Fibroblast of lung (primary cell): Measurements from ENCODE around the gene TUBD1. TPM values are rescaled to one million over a fixed set of nuclear protein-coding genes. Genes with fewer than 3 reads are reported as not detected.
"Not testable (repeated sequence)": the region's sequence is repeated elsewhere in the genome, so short reads cannot be mapped to it uniquely, and the experiment has no call there.

Experiments
- DNase-seq, 2 donors: peaks; one replicate each; pipeline versions ENCODE4 v3.0.0 to v3.0.0-alpha.2; 2010; ENCODE audit warnings: low read depth in 2 of 2
- H2AFZ ChIP-seq: 2 replicates; pipeline ENCODE4 v1.5.1; 2012; ENCODE audit warnings: low read length, control low read depth, inconsistent platforms
- H3K27ac ChIP-seq: 2 replicates; pipeline ENCODE4 v1.5.1; 2011; ENCODE audit warnings: low read length, control low read depth; ENCODE audit not compliant: insufficient read depth
- H3K27me3 ChIP-seq: 2 replicates; pipeline ENCODE4 v1.5.1; 2011; ENCODE audit warnings: mild to moderate bottlenecking, low read length; ENCODE audit not compliant: control insufficient read depth, insufficient read depth
- H3K36me3 ChIP-seq: 2 replicates; pipeline ENCODE4 v1.5.1; 2011; ENCODE audit warnings: low read length; ENCODE audit not compliant: control insufficient read depth, insufficient read depth
- H3K4me1 ChIP-seq: 2 replicates; pipeline ENCODE4 v1.5.1; 2011; ENCODE audit warnings: low read length; ENCODE audit not compliant: control insufficient read depth, insufficient read depth; ENCODE audit errors: extremely low read depth
- H3K4me2 ChIP-seq: 2 replicates; pipeline ENCODE4 v1.5.1; 2011; ENCODE audit warnings: low read length, control low read depth; ENCODE audit not compliant: insufficient read depth; ENCODE audit errors: extremely low read depth
- H3K4me3 ChIP-seq, 4 experiments: fragments of 200-600 bp in 1 of 4; sonication (generic) in 1 of 4; replicated peaks in 1 of 4; 2 replicates each; pipeline ENCODE4 v1.5.1; 2011 to 2016; ENCODE audit warnings: low read length in 4 of 4, low read depth in 3 of 4, mild to moderate bottlenecking in 3 of 4, control low read depth in 2 of 4, inconsistent platforms in 1 of 4, mixed read lengths in 1 of 4; ENCODE audit not compliant: insufficient read depth in 1 of 4; ENCODE audit errors: control extremely low read depth in 1 of 4
- H3K79me2 ChIP-seq: 2 replicates; pipeline ENCODE4 v1.5.1; 2012; ENCODE audit warnings: mild to moderate bottlenecking, low read length, inconsistent platforms; ENCODE audit not compliant: control insufficient read depth, insufficient read depth
- H3K9ac ChIP-seq: 2 replicates; pipeline ENCODE4 v1.5.1; 2011; ENCODE audit warnings: mild to moderate bottlenecking, low read length, control low read depth; ENCODE audit not compliant: insufficient read depth
- H3K9me3 ChIP-seq: 2 replicates; pipeline ENCODE4 v1.5.1; 2012; ENCODE audit warnings: low read depth, low read length; ENCODE audit not compliant: control insufficient read depth, insufficient read depth
- H4K20me1 ChIP-seq: 2 replicates; pipeline ENCODE4 v1.5.1; 2011; ENCODE audit warnings: low read length; ENCODE audit not compliant: control insufficient read depth, insufficient read depth; ENCODE audit errors: extremely low read depth
- EZH2 ChIP-seq: IDR thresholded peaks from 2 replicates; pipeline ENCODE4 v1.5.1; 2012; ENCODE audit warnings: low read length, control low read depth, mild to moderate bottlenecking; ENCODE audit errors: missing control alignments
- polyA plus RNA-seq, 2 donors: library from polyadenylated mRNA; depleted of rRNA in 1 of 2; stranded (reverse) in 1 of 2; unstranded in 1 of 2; fragments of >200 nt; gene quantifications; 2 replicates each; pipeline ENCODE4 v1.2.1, GENCODE V29; 2011 to 2012; ENCODE audit warnings: missing spikeins in 1 of 2
- total RNA-seq: library from RNA; depleted of rRNA; stranded (reverse); fragments of >200 nt; gene quantifications from 2 replicates; pipeline ENCODE4 v1.2.1, GENCODE V29; 2014
- TF ChIP-seq, protein P1 (sequence below), 2 donors: IDR thresholded peaks in 1 of 2; conservative IDR thresholded peaks in 1 of 2; 1 replicate in 1 of 2; 2 replicates in 1 of 2; pipeline ENCODE4 v1.5.1; 2011 to 2012; ENCODE audit warnings: low read length in 2 of 2, control low read depth in 1 of 2, inconsistent platforms in 1 of 2, low read depth in 1 of 2, mild to moderate bottlenecking in 1 of 2

The TUBD1 gene
- total and polyA plus RNA-seq, 2 donors (not counting 1 experiment from before 2014, with no cell fraction given): 3.6 to 5.6 TPM

DNA sequence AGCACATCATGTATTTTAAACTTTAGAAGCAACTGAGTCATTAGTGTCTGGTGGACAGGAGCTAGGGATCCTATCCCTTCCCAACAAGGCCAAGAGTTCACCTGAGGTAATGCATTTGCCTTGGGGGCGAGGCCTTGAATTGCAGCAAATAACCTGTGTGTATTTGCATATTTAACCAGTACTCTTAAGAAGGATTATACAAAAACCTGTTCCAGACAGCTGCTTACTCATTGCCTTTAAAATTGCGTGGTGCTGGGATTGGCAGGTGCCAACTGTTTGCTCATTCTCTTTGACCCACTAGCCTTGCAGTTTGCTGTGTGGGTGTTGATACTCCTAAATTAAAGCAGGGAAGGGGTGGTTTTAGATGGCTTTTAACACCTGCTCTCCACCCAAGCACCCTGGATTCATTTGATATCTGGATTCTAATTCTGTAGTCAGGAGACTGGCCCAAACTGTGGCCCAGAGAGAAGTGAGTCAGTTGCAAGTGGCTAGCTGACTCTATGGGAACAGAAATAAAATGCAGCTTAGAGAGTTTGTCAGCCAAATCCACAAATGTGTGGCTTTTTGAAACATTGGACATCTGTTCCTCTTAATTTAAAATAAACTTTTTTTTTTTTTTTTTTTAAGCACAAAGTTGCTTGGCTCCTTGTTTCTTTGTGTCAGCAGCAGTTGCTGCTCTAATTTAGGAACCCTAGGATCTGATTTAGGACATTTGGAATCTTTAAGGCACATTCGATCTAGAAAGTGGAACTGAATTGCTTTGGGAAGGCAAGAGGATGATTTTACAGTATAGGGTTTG is 46.9 kb downstream of the TUBD1 start:
- H4K20me1 ChIP-seq: no peaks in the 10 kb centered on the region
- peaks cover 2% of the 10 kb centered on the region for H3K36me3 ChIP-seq
- DNase-seq: peak; percentile 92 to 93
- no peak overlapping the region for H2AFZ ChIP-seq
- no peak overlapping the region for H3K4me3 ChIP-seq
- peak overlapping the region; percentile 90 for H3K27ac ChIP-seq
- TF ChIP-seq, protein P1, sequence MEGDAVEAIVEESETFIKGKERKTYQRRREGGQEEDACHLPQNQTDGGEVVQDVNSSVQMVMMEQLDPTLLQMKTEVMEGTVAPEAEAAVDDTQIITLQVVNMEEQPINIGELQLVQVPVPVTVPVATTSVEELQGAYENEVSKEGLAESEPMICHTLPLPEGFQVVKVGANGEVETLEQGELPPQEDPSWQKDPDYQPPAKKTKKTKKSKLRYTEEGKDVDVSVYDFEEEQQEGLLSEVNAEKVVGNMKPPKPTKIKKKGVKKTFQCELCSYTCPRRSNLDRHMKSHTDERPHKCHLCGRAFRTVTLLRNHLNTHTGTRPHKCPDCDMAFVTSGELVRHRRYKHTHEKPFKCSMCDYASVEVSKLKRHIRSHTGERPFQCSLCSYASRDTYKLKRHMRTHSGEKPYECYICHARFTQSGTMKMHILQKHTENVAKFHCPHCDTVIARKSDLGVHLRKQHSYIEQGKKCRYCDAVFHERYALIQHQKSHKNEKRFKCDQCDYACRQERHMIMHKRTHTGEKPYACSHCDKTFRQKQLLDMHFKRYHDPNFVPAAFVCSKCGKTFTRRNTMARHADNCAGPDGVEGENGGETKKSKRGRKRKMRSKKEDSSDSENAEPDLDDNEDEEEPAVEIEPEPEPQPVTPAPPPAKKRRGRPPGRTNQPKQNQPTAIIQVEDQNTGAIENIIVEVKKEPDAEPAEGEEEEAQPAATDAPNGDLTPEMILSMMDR (conservative IDR thresholded peaks at IDR 0.05 in 1 of 2, IDR thresholded peaks at IDR 0.05 in 1 of 2; ENCODE audit: low read depth in 1 of 2, low read length in 2 of 2): no peak
- no peak for TF ChIP-seq EZH2
- H3K4me2 ChIP-seq: no peak overlapping the region
- peaks cover 15% of the 10 kb centered on the region for H3K79me2 ChIP-seq
- no peak overlapping the region for H3K9ac ChIP-seq
- peaks cover 10% of the 10 kb centered on the region for H3K4me1 ChIP-seq
- H3K27me3 ChIP-seq: no peaks in the 10 kb centered on the region
- H3K9me3 ChIP-seq: no peaks in the 10 kb centered on the region

DNA sequence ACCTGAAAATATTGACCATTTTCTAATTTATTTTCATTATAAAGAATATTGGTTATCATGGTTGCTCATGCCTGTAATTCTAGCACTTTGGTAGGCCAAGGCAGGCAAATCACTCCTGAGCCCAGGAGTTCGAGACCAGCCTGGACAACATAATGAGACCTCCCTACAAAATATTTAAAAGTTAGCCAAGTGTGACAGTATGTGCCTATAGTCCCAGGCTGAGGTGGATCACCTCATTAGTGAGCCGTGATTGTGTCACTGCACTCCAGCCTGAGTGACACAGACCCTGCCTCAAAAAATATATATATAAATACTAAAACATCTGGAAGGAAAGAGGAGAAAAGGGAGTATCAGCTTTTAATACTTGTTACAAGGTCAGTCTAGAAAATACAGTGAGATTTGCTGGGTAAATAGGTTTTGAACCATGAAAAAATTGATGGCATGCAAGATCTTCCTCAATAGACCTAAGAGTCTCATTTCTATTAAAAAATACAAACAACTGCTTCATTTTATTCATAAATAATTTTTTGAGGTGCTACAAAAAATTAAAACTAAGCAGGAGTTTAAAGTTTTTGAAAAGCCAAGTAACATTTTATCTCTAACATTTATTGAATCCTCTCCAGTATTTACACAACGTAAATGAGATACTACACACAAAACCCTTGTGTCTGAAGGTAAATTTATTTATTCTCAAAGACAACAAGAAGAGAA is 47.7 kb downstream of the TUBD1 start:
- no peaks in the 10 kb centered on the region for H3K9me3 ChIP-seq
- DNase-seq: peak; percentile 75 to 77
- no peaks in the 10 kb centered on the region for H3K27me3 ChIP-seq
- peaks cover 2% of the 10 kb centered on the region for H3K36me3 ChIP-seq
- H3K9ac ChIP-seq: no peak overlapping the region
- peaks cover 10% of the 10 kb centered on the region for H3K4me1 ChIP-seq
- H4K20me1 ChIP-seq: no peaks in the 10 kb centered on the region
- peaks cover 22% of the 10 kb centered on the region for H3K79me2 ChIP-seq
- no peak overlapping the region for H2AFZ ChIP-seq
- H3K4me3 ChIP-seq: no peak overlapping the region
- peak overlapping the region; percentile 90 for H3K27ac ChIP-seq
- peak overlapping the region; percentile 42 for H3K4me2 ChIP-seq
- TF ChIP-seq, protein P1 (conservative IDR thresholded peaks at IDR 0.05 in 1 of 2, IDR thresholded peaks at IDR 0.05 in 1 of 2; ENCODE audit: low read depth in 1 of 2, low read length in 2 of 2): no peak
- TF ChIP-seq EZH2: no peak

DNA sequence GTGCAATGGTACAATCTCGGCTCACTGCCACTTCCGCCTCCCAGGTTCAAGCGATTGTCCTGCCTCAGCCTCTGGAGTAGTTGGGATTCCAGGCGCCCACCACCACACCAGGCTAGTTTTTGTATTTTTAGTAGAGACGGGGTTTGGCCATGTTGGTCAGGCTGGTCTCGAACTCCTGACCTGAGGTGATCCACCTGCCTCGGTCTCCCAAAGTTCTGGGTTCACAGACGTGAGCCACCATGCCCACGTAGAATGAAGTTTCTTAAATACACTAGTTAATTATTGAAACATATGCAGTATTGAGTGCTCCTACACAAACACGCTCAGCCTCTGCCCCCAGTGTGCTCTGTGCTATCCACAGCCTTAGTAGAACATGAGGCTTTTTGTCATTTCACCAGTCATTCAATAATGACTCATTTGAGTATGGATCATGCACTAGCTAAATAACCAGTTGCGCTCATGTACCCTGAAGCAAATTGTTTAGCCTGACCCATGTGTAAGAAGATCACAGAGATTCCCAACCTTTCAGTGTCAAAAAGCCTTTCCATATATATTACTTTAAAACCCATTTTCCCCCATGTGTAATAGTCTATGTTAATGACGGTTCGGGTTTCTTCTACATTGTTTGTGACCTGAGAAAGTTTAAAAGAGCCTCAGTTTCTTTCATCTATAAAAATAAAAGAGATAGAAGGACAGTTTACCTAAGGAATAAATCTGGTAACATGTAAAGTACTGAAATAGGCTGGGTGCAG is 49.7 kb downstream of the TUBD1 start:
- Histone ChIP-seq H3K4me2 (no peak overlapping the region), H3K27ac (peak overlapping the region; percentile 44), H3K4me1 (peaks cover 10% of the 10 kb centered on the region), H3K79me2 (peaks cover 42% of the 10 kb centered on the region), H3K9me3 (no peaks in the 10 kb centered on the region), H3K27me3 (no peaks in the 10 kb centered on the region), H3K4me3 (peak overlapping the region in 2 of 4 experiments; percentile 11 to 98), H4K20me1 (no peaks in the 10 kb centered on the region), H3K36me3 (peaks cover 3% of the 10 kb centered on the region), H2AFZ (no peak overlapping the region), H3K9ac (no peak overlapping the region)
- no peak for TF ChIP-seq EZH2
- TF ChIP-seq, protein P1 (conservative IDR thresholded peaks at IDR 0.05 in 1 of 2, IDR thresholded peaks at IDR 0.05 in 1 of 2; ENCODE audit: low read depth in 1 of 2, low read length in 2 of 2): no peak
- DNase-seq: peak; percentile 97 to 98

DNA sequence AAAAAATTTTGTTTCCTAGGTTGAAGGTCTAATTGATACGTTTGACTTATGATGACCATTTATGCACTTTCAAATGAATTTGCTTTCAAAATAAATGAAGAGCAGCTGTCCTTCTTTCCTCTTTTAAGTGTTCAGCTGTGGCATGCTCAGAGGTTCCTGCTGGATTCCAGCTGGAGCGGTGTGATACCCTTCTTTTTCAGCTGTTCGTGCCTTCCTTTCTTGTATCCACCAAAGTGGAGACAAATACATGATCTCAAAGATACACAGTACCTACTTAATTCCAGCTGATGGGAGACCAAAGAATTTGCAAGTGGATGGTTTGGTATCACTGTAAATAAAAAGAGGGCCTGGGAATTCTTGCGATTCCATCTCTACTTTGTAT is 50.9 kb downstream of the TUBD1 start:
- H3K9ac ChIP-seq: peak overlapping the region; percentile 97
- H3K4me1 ChIP-seq, H3K36me3 ChIP-seq, H2AFZ ChIP-seq, DNase-seq, H4K20me1 ChIP-seq, H3K9me3 ChIP-seq, H3K27me3 ChIP-seq: not testable (repeated sequence)
- peak overlapping the region; percentile 97 to 99 (median 98) for H3K4me3 ChIP-seq
- peak overlapping the region; percentile 69 for H3K4me2 ChIP-seq
- H3K79me2 ChIP-seq: peaks cover 43% of the 10 kb centered on the region
- H3K27ac ChIP-seq: peak overlapping the region; percentile 100
